ENCODE results near the gene DNASE2.
A peak's percentile ranks its signal among the peaks of the same experiment; 100 is the strongest.

The DNASE2 gene

DNA sequence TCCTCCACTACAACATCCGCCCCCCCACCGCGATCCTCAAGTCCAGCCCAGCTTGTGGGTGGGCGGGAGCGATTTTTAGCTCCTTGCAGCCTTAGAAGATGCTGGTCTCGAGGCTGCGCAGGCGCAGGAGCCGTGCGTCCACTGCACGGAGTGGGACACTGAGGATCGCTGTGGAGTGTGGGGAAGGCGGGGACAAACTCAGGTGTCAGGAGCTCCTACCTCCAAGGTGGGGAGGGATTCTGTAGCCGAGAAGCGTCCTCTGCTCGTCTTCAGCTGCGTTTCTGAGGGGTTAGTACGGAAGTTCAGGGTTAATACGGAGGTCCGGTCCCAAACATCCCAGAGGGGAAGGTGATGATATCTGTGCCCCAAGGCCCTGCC lies 46.7 kb downstream of the DNASE2 start, which contains the start of gene RTBDN:
Gene RTBDN (minus strand): TSS at position 14 of the 378 bp plus-strand sequence. CDS start 4,600 bp downstream, outside the sequence.
- no peak for DNase-seq (ENCODE audit: low spot score)

GRCh38 chr19:12833738-12834565 lies 47.3 kb downstream of the DNASE2 start:
- DNase-seq (ENCODE audit: low spot score) = no peak

- DNase-seq (ENCODE audit: low spot score) = no peak
Measured at GRCh38 chr19:12833418-12833737, 47.9 kb downstream of the DNASE2 start.

- no peak for DNase-seq (ENCODE audit: low spot score)
Measured at GRCh38 chr19:12828494-12828893, 52.8 kb downstream of the DNASE2 start.

DNA sequence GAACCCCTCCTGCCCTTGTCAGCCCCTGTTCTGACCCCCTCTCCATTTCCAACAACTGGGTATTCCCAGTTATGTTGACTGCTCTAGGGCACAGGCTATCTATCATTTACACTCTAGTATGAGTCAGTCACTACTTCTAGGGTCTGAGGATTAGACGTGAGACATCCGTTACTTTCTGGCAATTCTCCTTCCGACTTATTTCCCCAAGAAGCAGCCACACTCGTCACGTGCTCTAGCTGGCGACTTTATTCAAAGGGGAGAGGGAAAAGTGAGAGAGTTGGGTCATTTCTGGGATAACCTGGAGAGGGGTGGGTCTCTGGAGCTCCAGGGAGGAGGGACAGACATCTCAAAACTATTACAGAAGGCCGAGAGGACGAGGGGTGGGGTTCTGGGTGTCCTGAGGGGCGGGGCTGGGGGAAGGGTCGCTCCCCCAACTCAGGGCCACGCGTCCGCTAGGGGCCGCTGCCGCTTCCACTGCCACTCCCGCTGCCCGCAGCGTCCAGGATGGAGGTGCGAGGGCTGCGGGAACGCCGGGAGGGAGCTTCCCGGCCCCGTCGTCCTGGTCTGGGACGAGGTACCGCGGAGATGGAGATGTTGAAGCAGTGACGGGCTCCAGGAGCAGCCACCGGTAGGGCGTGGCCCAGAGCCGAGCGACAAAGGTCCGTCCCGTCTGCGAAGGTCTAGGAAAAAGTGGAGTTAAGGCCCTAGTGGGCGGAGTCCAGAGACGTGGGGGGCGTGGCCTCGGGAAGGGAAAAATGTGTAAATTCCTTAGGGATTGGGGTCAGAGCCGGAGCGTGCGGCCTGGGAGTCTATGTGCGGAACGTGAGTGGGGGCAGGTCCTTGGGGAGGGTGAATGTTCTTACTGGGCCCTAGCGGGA lies 55.8 kb downstream of the DNASE2 start:
- peak; percentile 71 for DNase-seq (ENCODE audit: low spot score)

Data from hepatic stellate cell (primary cell).